HL-60/S4 treated with phorbol 12-myristate 13-acetate at 8.2 ng/mL for 4 days and 3 days (cell line): ENCODE measurements around the gene CHD3.

Source experiments
- in situ Hi-C: fragments of 300-500 bp; cut with MboI; formaldehyde crosslinking; loops from 2 replicates; pipeline ENCODE4 v1.15.0; 2022; ENCODE audit warnings: low sequenced_read_pairs

The CHD3 gene

DNA sequence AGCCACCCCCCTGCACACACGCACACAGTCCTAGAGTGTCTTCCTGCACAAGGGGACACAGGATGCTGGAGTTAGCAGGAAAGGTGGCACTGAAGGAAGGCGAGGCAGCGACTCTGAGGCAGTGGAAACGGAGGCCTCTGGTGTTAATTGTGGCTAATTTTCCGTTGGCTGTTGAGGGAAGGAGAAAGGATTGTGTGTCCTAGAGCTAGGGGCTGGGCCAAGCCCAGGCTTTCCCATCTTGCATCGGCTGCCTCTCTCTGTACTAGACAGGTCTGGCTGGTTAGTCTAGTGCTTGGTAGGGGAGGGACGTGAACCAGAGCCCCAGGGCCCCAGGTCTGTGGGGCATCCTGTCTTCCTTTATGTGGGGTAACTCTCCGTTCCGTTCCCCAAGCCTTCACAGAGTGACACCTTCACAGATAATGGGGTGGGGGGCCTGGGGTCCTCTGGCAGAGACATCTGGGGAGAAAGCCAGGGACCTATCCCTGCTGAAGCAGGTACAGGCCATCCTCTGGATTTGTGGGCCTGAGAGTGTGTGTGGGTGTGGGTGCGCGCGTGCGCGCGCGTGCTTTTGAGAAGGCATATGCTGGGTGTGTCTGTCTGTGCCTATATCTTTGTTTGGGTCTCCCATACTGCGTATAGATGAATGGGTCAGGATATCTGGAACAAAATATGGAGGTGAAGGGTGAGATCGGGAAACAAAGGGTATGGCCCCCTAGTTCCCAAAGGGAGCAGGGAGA, at the start of gene CHD3:
Gene CHD3, plus strand, starts transcription at position 606 of the 737 bp plus-strand sequence. CDS start 212 bp downstream, outside the sequence.
- in situ Hi-C loops = no loop called here

DNA sequence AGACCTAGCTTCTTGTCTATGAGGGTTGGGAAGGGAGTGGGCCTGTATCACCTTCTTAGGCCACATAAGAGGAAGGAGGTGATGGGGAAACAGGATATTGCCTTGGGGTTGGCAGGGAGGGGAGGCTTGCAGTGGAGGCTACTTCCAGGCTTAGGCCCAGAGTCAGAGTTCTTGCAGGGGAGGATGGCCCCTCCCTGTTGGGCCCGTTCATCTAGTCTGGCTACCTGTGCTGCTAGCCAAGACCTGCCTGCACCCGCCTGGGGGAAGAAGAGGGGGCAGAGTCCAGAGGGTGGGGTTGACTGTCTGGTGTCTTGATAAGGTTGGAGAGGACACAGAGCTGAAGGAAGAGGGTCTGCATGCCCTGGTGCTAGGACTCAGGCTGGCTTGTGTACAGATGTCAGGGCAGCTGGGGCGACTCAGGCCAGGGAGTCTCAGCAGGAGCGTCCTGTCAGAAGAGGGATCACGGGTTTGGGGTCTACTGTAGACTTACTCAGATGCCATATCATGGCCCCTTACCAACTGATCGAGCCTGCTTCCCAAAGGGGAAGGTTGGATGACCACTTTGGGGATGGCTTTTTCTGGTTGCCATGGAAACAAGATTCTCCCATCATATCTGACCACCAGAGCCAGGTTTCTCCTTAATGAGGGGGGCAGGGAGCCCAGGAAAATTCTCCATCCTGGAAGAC, 49.3 kb upstream of the CHD3 start:
- in situ Hi-C loops = loop anchor here (25.0 kb wide), 1 partner anchor 252 kb away; the partner anchor contains the start of genes CD68, MPDU1 and SOX15

DNA sequence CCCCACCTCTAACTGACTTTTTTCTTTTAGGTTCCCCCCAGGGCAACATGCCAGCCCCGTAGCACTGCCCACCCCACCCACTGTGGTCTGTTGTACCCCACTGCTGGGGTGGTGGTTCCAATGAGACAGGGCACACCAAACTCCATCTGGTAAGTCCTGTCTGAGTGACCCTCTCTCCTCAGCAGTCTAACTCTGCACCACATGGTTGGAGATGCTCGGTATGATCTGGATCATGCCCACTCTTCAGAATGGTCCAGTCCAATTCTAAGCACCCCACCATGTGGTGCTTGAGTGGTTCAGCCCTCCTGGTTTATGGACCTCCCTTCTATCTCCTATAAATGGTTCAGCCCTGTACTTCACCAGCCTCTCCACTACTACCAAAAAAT, 48.7 kb upstream of the CHD3 start:
- in situ Hi-C loops = loop anchor here (25.0 kb wide), 1 partner anchor 253 kb away; the partner anchor contains the start of genes CD68, MPDU1 and SOX15

GRCh38 chr17:7840441-7840840, 48.1 kb upstream of the CHD3 start:
- in situ Hi-C loops = loop anchor here (25.0 kb wide), 1 partner anchor 253 kb away; the partner anchor contains the start of genes CD68, MPDU1 and SOX15

GRCh38 chr17:7840875-7841274, 47.7 kb upstream of the CHD3 start:
- in situ Hi-C loops = loop anchor here (25.0 kb wide), 1 partner anchor 254 kb away; the partner anchor contains the start of genes CD68, MPDU1 and SOX15

DNA sequence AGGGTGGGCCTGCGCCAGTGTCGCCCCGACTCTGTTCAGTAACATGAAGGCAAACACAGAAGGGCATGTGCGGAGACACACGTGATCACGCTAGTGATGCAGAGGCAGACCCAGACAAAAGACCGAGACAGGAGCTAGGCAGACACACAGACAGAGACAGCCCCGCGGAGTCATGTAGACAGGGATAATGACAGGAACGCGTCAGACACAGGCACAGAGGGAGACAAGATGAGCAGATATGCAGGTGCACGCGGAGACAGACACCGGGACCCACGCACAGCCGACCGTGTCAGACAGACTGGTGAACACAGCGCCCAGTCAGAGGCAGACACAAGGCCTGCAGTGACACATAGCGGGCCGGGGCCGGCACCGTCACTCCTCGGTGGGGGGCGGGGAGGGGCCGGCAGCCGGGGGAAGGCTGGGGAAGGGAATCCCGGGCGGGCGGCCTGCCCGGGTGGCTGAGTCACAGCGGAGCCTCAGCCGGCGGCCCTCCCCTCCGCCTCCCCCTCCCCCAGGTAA, 47.1 kb upstream of the CHD3 start:
- in situ Hi-C loops = loop anchor here (25.0 kb wide), 1 partner anchor 254 kb away; the partner anchor contains the start of genes CD68, MPDU1 and SOX15

GRCh38 chr17:7841915-7842379, 46.6 kb upstream of the CHD3 start:
- in situ Hi-C loops = loop anchor here (25.0 kb wide), 1 partner anchor 255 kb away; the partner anchor contains the start of genes CD68, MPDU1 and SOX15

DNA sequence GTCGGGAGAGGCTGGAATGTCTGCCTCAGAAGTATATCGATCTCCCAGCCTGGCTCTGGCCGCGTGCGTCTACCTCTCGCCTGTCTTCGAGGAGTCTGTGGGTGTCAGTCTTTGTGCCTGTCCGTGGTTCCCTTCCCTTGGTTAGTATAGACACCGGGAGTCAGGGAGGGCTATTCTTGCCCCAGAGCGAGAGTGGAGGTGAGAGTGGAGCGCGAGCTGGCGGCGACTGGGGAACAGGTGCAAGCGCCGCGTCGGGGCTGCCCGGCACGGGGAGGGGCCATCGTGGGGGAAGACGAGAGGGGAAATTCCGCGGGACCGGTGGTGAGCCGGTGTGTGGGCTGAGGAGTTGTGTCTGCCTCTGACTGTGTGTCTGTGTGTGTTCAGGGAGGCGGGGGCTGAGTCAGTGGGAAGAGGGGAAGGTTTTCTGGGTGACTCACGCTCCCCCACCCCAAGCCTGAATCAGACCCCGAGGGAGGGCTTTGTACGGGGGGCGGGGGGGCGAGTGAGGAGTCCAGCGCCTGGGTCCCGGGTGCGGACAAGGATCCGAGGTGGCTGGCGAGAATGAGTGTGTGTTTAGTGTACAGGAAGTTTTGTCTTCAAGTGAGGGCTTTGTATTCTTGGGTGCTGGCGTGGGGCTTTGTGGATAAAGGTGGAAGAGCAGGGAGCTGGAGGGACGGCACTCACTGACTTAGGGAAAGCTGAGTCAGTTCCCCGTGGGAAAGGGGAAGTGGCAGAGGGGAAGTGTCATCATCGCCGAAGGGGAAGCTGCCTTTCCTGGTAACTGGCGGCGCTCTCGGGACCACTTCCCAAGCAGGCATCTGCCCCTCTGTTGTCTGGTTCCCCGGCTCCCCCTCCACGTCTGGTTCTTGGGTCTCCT, 46.0 kb upstream of the CHD3 start:
- in situ Hi-C loops = loop anchor here (25.0 kb wide), 1 partner anchor 255 kb away; the partner anchor contains the start of genes CD68, MPDU1 and SOX15

GRCh38 chr17:7843257-7843535, 45.4 kb upstream of the CHD3 start:
- in situ Hi-C loops = loop anchor here (25.0 kb wide), 1 partner anchor 256 kb away; the partner anchor contains the start of genes CD68, MPDU1 and SOX15

- in situ Hi-C loops = loop anchor here (25.0 kb wide), 1 partner anchor 256 kb away; the partner anchor contains the start of genes CD68, MPDU1 and SOX15
These were observed 44.9 kb upstream of the CHD3 start for GRCh38 chr17:7843536-7844291.

DNA sequence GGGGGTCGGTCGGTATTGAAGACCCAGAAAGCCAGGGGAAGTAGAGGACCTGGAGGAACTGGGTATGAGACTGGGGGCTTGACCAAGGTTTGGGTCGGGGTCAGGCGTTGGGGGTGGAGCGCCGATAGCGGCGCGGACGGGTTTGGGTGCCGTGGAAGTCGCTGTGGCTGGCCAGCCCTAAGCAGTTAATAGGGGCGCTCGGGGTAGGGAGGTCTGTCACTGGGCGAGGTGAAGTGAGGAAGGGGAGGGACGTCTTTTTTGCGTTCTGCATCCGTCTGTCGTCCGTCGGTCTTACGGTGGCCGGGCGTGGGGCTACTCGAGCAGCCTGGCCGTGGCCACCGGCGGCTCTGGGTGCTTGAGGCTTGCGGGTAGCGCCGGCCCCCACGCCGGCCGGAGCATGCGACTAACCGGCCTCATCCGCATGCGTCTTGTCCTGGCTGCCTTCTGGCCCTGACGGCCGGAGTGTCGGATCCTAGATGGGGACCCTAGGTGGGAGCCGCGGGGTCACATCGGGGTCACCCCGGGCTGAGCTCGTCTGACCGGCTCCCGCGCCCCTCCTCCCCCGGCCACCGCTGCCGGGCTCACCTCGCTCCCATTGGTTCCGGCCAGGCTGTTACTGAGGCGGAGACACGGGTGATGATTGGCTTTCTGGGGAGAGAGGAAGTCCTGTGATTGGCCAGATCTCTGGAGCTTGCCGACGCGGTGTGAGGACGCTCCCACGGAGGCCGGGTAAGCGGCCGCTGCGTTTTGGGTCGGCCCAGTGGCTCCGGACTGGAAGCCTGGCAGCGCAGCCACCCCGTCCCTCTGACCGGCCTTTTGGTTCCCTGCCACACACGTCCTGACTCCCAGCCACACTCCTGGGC, 44.1 kb upstream of the CHD3 start:
- in situ Hi-C loops = loop anchor here (25.0 kb wide), 1 partner anchor 257 kb away; the partner anchor contains the start of genes CD68, MPDU1 and SOX15

DNA sequence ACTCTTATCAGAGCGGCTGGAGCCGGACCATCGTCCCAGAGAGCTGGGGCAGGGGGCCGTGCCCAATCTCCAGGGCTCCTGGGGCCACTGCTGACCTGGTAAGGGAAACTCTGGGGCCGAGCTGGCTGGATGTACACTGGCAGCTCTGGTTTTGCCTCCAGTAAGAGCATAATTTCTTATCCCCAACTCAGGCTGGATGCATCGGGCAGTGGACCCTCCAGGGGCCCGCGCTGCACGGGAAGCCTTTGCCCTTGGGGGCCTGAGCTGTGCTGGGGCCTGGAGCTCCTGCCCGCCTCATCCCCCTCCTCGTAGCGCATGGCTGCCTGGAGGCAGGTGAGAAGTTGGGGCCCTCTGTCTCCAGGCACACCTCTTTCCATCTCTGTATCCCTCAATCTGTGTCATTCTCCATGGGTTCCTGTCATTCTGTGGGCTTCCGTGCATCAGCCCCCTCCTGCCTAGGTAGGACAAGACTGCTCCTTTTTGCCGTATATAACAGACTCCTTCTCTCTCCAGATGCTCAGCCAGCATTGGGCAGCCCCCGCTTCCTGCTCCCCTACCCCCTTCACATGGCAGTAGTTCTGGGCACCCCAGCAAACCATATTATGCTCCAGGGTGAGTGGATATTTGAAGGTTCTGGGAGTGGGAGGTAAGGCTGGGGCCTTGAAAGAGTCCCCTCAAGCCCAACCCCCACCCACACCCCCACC, 43.1 kb upstream of the CHD3 start:
- in situ Hi-C loops = loop anchor here (25.0 kb wide), 1 partner anchor 258 kb away; the partner anchor contains the start of genes CD68, MPDU1 and SOX15

DNA sequence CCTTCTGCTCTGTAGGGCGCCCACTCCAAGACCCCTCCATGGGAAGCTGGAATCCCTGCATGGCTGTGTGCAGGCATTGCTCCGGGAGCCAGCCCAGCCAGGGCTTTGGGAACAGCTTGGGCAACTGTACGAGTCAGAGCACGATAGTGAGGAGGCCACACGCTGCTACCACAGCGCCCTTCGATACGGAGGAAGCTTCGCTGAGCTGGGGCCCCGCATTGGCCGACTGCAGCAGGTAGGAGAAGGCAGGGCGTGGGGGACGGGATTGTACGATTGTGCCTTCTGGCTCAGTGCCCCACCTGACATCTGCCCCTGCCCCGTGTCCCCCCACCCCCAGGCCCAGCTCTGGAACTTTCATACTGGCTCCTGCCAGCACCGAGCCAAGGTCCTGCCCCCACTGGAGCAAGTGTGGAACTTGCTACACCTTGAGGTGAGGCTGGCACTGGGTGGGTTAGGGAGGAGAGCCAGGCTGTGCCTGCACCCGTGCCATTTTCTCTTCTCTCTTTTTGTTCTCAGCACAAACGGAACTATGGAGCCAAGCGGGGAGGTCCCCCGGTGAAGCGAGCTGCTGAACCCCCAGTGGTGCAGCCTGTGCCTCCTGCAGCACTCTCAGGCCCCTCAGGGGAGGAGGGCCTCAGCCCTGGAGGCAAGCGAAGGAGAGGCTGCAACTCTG, 42.4 kb upstream of the CHD3 start:
- in situ Hi-C loops = loop anchor here (25.0 kb wide), 1 partner anchor 259 kb away; the partner anchor contains the start of genes CD68, MPDU1 and SOX15

DNA sequence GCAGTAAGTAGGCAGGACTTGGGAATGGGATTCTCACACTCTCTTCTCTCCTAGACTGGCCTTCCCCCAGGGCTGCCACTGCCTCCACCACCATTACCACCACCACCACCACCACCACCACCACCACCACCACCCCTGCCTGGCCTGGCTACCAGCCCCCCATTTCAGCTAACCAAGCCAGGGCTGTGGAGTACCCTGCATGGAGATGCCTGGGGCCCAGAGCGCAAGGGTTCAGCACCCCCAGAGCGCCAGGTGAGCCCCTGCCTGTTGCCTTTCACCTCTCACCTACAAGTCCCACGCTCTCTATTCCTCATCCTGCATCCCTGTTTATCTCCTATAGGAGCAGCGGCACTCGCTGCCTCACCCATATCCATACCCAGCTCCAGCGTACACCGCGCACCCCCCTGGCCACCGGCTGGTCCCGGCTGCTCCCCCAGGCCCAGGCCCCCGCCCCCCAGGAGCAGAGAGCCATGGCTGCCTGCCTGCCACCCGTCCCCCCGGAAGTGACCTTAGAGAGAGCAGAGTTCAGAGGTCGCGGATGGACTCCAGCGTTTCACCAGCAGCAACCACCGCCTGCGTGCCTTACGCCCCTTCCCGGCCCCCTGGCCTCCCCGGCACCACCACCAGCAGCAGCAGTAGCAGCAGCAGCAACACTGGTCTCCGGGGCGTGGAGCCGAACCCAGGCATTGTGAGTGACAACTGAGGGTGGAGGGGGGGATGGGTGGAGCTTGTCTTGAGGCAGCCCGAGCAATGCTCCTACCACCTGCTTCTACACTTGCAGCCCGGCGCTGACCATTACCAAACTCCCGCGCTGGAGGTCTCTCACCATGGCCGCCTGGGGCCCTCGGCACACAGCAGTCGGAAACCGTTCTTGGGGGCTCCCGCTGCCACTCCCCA, 41.6 kb upstream of the CHD3 start:
- in situ Hi-C loops = loop anchor here (25.0 kb wide), 1 partner anchor 260 kb away; the partner anchor contains the start of genes CD68, MPDU1 and SOX15

GRCh38 chr17:7848131-7848579, 40.4 kb upstream of the CHD3 start:
- in situ Hi-C loops = loop anchor here (25.0 kb wide), 1 partner anchor 261 kb away; the partner anchor contains the start of genes CD68, MPDU1 and SOX15

GRCh38 chr17:7848739-7849129, 39.9 kb upstream of the CHD3 start:
- in situ Hi-C loops = loop anchor here (25.0 kb wide), 1 partner anchor 261 kb away; the partner anchor contains the start of genes CD68, MPDU1 and SOX15
